Adipose tissue (tissue), 3 donors: ENCODE results near the gene ST6GALNAC3. TPM values are rescaled to one million over a fixed set of nuclear protein-coding genes. Genes with fewer than 3 reads are reported as not detected.

Experiments used
- H3K27ac ChIP-seq: one replicate; pipeline ENCODE4 v1.5.1; 2013; ENCODE audit warnings: low read depth, low read length
- WGBS, 3 donors: extraction: QIAGEN DNeasy Blood & Tissue Kit; methylation state at CpG; one replicate each; pipeline ENCODE4 v1.1.7; 2013; 5-methylcytosine and 5-hydroxymethylcytosine counted together
- polyA plus RNA-seq, 3 donors: library from polyadenylated mRNA; stranded (reverse); fragments of 200-250 nt; gene quantifications; one replicate each; pipeline ENCODE4 v1.2.3, GENCODE V29; 2013
- donor health status: healthy with polysubstance abuse.
- donor health status: Bipolar disorder and iron deficiency.
- donor health status: healthy.

Gene ST6GALNAC3
- polyA plus RNA-seq, 3 donors: 1.1 to 8.8 (median 3.3) TPM

DNA sequence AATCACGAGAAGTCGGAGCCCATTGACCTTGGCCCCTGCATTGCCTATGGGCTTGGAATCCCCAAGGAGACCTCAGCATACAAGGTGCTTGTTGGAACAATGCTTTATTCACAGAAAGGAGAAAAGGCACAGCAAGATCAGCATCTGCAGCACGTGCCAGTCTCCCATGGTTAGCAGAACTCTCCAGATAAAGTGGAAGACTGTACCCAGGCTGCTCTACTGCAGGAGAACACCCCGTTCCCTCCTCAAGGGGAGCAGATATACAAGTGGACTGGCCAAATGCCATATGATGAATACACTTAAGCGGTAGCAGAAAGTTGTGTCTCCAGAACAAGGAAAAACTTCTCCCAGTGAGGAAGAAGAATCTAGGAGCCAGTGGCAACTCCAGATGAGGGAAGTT is 53.5 kb downstream of the ST6GALNAC3 start:
- H3K27ac ChIP-seq: no peak overlapping the region
- 70 to 94% (median 91%) methylated on average over 5 of the region's 5 CpGs for WGBS, 3 donors

DNA sequence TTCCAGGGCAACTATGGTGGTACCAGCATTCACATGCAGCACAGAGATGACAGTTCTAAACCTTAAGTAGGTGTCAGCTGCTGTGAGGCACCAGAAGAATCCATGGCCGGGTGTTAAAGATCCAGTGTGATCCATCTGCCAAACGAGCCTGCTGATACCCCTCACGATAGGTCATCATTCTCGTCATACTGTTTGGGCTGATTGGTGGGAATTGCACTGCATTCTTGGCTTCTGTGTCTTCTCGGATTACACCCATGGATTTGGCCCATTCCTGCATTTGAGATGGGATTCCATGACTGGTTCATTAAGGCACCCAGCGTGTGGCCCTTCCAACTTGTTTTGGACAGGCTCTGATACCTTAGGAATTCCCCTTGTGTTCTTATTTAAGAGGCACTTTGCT is 55.2 kb downstream of the ST6GALNAC3 start:
- H3K27ac ChIP-seq: no peak overlapping the region
- 88 to 93% (median 89%) methylated on average over 6 of the region's 6 CpGs for WGBS, 3 donors

DNA sequence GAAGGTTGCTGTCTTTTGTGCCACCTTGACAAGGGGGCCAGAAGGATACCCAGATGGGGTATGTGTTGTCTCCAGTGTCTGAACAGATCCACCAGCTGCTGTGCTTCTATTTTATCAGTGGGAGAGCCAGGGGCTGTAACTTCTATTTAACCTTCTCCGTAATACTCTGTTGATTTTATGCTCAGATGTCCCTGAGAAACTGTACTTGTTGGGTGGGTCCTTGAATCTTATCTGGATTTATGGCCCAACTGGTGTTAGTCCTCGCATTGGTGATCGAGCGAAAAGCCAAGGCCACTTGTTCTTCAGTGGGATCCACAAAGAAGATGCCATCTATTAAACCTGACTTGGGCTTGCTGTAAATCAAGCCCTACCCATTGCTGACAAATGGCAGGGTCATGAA is 56.4 kb downstream of the ST6GALNAC3 start:
- no peak overlapping the region for H3K27ac ChIP-seq
- WGBS, 3 donors: 92 to 99% (median 96%) methylated on average over 4 of the region's 4 CpGs

DNA sequence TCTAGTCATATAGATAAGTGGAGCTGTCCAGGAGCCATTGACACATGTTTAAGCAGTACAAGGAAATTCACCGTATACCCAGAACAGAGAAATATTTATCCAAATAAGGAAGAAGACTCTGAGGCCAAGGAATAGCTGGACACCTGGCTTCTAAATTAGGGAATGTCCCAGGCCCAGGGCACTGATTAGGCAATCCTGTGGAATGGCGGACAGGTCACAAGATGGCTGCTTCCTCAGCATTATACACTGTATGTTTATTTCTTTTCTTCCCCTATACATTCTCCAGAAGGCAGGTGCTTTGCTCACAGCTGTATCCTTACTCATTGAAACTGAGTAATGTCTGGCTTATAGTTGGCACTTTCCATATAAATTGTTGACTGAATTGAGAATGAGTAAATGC is 59.4 kb downstream of the ST6GALNAC3 start:
- 85 to 95% (median 91%) methylated on average over 2 of the region's 2 CpGs for WGBS, 3 donors
- H3K27ac ChIP-seq: no peak overlapping the region

DNA sequence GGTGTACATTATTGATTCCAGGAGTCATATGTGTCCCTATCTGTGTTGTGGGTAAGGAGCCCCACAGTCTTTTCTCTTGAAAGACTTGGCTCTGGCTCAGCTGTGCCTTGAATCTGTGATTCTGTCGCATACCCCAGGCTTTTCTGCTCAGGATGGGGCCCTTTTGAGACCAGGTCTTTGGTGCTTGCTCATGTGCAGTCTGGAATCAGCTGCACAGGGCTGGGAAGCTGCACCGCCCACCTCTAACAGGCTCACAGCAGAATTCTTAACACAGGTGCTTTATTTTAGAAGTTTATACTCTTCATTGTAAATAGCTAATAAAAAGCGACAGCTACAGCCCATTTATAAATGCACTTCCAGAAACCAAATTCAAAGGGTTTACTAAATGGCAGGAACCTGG is 61.3 kb downstream of the ST6GALNAC3 start:
- no peak overlapping the region for H3K27ac ChIP-seq
- 44 to 88% (median 86%) methylated on average over 3 of the region's 3 CpGs for WGBS, 3 donors

DNA sequence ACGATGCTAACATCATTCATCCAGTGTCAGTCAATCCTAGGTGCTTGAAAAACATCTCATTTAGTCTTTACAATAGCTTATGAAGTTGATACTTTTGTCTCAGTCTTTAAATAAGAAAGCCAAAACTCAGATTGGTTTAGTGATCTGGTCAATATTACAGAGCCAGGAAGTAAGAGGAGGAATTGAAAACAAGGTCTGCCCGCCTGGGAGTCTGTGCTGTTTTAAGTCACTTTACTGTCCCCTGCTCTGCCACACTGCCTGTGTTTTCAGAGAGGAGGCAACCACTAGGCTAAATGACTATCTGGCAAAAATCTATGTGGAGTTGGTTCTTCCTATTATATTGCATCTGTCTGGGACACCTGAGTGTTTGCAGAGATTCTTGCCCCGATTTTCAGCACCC is 62.3 kb downstream of the ST6GALNAC3 start:
- H3K27ac ChIP-seq: no peak overlapping the region
- 80 to 89% (median 82%) methylated on average over 3 of the region's 3 CpGs for WGBS, 3 donors

DNA sequence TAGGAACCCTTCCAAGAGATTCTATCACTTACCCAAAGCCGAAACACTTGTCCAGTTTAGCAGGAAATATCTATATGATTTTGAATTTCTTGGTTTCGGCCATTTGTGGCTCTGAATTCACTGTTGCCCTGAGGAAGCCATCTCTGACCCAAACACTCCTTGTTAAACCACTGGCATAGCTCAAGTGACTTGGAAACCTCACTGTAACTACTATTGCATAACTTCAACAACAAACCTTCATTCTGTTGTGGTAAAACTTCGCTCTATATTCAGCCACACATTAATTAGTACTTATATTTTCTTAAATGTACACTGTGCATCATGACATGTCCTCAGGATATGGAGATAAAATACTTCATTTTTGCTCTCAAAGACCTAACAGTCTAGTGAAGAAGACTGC is 63.2 kb downstream of the ST6GALNAC3 start:
- no peak overlapping the region for H3K27ac ChIP-seq
- 72 to 85% (median 83%) methylated on average over 3 of the region's 3 CpGs for WGBS, 3 donors

DNA sequence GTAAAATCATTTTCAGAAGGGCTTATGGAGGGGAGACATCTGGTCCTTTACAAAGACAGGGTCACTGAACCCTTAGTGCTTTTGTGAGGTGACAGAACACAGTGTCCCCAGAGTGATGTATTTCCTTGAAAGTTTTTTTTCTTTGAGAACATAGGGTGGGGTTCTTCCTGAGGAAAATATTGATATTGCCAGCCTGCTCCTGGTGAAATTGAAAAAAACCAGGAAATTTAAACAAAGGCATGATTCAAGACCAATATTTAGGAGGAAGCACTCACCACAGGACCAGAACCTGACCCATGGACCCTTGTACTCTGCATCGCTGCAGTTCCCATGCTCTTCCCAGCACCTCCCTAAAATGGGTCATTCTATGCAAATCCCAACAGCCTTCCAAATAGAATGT is 63.7 kb downstream of the ST6GALNAC3 start:
- H3K27ac ChIP-seq: no peak overlapping the region
- 55 to 81% (median 73%) methylated on average over 1 of the region's 1 CpG for WGBS, 3 donors

DNA sequence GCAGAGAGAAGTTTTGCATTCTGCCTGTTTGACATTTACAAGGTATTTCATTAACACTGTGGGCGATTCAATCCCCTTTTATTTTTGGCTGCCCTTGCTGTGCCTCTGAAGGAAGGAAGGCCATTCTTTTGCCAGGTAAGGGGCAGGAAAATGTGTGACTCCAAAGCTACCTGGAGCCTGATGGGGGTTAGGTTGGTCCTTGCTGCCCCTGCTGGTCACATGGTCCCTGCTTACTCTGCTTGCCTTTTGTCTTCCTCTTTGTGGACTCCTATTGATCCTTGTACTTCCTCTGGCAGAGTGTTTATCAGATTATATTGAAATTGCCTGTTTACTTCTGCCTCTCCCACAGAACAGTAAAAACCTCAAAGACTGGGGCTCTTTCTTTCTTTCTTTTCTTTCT is 65.7 kb downstream of the ST6GALNAC3 start:
- WGBS, 3 donors: 59 to 74% (median 70%) methylated on average over 1 of the region's 1 CpG
- H3K27ac ChIP-seq: no peak overlapping the region

DNA sequence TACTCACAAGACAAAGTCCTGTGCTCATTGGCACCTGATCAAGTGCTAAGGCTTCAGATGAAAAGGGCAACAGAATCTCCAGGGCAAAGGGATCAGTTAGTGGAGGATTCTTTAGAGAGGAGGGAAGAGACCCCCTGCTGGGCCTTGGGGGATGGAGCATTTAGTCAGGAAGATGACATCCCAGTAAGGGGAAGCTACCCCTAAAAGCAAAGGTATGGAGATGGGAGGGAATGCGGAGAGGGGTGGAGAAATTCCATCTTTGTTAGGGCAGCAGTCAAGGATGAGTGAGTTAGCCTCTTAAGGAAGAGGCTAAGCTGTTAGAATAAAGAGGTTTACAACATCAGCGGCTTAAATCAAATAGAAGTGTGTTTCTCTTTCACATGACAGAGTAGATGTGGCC is 67.4 kb downstream of the ST6GALNAC3 start:
- 97 to 100% (median 100%) methylated on average over 2 of the region's 2 CpGs for WGBS, 3 donors
- H3K27ac ChIP-seq: no peak overlapping the region

DNA sequence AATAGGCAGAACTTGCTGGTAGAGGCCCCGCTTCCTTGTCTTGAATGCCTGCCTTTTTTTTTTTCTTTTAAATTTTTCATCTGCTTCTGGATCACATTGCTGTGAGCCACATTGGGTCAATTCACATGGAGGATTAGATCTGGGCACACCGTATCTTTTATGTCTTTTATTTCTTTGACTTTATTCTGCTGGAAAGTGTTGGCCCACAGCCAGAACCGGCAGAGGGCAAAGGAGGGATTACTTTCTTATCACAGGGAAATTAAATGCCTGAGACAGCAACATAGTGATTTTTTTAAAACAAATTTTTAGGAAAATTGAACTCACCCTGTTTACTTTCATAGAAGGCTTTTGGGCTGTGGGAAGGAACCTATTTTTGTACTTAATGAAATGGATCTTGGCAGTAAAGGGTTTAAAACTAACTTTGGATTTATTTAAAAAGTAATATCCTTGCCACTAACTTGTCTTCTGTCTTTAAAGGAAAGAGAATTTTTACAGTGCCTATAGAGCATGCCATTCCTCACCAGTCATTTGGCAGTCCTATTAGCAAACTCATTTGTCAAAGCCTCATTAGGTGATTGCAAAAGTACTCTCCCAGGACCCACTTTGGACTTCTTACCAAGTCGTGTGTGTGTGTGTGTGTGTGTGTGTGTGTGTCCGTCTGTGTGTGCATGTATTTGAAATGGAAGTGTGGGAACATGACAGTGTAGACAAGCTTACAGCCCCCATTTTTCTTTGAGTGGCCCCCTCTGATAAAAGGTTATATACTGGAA is 68.4 kb downstream of the ST6GALNAC3 start:
- no peak overlapping the region for H3K27ac ChIP-seq
- WGBS, 3 donors: 30 to 52% (median 50%) methylated on average over 5 of the region's 5 CpGs

DNA sequence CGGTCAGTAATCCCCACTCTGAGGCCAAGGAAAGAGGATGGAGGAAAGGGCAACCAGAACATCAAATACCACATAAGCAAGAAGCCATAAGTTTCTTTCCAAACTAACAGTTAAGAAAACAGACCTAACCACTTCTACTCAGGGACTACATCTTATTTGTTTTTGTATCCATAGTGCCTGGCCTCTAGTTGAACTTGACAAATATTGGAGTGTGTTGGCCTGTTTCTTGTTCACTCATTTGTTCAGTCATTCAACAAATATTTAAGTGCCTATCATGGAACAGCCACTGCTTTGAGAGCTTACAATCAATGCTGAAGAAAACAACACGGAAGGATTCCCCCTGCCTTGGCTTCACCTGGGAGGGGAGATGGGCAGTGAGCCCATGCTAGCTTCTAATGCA is 69.7 kb downstream of the ST6GALNAC3 start:
- WGBS, 3 donors: 88 to 89% (median 89%) methylated on average over 2 of the region's 2 CpGs
- H3K27ac ChIP-seq: no peak overlapping the region

DNA sequence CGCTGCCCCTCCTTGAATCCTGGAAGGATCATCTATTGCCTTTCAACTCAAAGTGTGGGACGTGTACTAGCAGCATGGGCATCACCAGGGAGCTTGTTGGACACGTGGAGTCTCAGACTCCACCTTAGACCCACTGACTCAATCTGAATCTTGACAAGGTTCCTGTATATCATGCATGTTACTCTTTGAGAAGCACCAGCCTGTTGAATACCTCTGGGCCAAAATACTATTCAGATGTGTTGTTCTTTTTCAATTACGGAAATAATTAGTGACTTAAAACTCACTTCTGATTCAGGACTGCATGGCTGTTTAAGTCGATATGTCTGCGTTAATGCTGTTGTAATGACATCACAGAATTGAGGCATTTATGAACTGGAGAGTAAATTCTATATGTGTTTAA is 70.8 kb downstream of the ST6GALNAC3 start:
- WGBS, 3 donors: 76 to 87% (median 83%) methylated on average over 6 of the region's 6 CpGs
- H3K27ac ChIP-seq: no peak overlapping the region

DNA sequence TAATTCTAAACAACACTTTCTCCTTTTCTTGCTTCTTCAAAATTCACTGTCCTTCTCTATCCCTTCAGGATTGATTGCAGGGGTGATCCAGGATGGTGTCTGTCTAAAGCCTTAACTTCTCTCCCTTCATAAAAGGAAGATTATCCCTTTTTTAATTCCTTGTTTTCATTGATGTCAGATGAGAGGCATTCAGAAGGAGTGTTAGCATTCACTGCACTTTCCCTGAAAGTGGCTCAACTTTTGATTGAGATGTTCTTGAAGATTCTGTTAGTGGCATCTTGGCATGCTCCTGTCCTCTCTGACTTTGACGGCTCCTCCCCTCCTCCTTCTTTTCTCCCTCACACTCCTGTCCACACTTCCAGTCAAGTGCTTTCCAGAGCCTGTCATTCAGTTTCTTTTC is 71.6 kb downstream of the ST6GALNAC3 start:
- 76 to 86% (median 79%) methylated on average over 1 of the region's 1 CpG for WGBS, 3 donors
- no peak overlapping the region for H3K27ac ChIP-seq

DNA sequence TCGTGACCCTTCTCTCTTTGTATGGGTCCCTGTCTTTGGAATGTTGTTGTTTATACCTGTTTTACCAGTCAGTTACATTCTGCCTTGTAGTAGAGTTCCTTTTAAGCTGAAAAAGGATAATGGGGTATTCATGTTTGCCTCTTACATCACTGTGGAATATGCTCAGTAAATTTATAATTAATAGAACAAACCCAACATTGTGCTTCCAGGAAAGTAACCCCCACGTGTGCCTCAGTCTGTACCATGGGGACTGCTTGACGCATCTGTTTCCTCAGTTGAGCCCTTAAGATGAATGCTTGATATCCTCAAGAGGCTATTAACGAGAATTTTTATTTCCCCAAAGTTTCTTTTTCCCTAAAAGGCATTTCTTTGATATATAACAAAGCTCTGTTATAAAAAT is 73.4 kb downstream of the ST6GALNAC3 start:
- WGBS, 3 donors: 67 to 73% (median 69%) methylated on average over 4 of the region's 4 CpGs
- no peak overlapping the region for H3K27ac ChIP-seq

DNA sequence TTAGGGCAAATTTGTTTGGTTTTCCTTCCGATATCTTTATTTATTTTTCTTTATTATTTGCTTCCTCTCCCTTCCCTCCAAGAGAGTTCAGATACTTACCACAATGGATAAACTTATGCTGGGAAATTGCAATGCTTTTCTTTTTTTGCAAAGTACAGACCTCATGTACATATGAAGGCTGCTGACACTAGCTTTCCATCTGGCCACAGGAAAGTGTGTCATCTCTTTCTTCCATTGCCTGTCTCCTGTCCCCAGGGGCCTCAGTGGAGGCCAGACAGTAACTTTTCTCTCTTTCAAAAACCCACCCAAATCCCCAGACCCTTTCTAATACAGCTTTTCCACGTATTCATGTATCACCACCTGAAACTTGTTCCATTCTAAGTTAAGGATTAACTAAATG is 73.9 kb downstream of the ST6GALNAC3 start:
- no peak overlapping the region for H3K27ac ChIP-seq
- 73 to 88% (median 77%) methylated on average over 2 of the region's 2 CpGs for WGBS, 3 donors

DNA sequence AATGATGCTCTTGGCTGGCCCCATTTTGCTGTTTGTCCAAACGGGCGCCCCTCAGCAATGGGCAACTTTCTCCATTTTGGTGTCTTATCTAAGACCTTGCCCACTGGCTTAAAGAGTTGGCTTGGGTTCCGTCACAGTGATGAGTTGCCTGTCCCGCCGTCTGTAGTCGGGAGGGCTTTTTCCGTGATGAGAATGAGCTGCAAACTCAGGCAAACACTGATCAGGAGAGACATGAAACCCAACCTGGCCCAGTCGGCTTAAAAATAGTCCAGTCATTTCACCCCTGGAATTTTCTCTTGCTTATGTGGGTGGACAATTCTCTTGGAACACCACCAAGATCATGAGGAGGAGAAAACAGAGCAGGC is 79.3 kb downstream of the ST6GALNAC3 start:
- H3K27ac ChIP-seq: no peak overlapping the region
- 60 to 69% (median 69%) methylated on average over 8 of the region's 8 CpGs for WGBS, 3 donors

DNA sequence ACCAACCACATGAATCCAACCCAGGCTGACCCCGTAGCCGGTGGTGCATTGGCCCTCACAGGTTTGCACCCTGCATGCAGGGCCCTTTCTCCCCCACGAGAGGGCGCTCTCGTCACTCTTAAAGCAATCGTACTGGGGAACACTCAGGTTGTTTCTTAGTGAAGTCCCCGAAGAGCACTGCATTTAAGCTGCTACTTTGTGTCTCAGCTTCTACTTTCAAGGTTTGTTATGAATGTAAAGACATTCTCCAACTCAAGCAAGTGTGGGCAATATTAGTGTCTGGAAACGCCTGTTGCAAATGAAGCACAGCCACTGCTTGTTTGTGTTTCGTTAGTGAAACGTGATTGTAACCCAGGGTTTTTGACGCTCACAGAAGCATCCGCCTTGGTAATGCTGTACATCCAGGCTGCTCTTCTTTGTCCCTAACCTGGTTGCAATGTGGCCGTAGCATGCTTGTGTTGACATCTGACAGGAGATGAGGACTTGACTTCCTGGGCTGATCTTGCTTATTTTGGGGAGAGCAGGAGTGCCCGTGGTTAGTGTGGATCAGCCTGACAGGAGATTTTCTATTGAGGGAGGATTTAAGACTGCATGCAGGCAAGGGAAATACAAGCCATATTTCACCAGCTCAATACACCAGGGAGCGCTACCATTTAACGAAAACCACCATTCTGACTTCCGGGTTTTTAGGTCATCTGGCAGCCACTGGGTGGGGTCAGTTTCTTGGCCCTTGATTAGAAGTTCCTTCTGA is 79.8 kb downstream of the ST6GALNAC3 start:
- 6 to 10% (median 9%) methylated on average over 17 of the region's 17 CpGs for WGBS, 3 donors
- H3K27ac ChIP-seq: no peak overlapping the region

DNA sequence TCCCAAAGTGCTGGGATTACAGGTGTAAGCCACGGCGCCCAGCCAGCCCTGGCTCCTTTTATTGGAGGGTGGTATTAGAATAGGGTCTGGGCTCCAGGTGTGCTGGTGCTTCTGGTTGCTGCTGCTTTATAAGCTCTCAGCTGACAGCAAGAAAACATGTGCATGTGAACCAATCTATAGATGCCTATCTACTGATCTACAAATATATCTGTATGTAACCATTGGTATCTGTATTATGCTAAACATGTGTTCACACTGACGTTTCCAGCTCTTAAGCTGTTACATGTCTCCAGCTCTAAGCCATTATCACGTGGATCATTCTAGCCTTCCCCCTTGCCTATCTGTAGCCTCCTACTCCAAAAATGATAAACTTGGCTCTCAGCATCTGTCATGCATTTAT is 82.4 kb downstream of the ST6GALNAC3 start:
- H3K27ac ChIP-seq: no peak overlapping the region
- 76 to 89% (median 88%) methylated on average over 4 of the region's 4 CpGs for WGBS, 3 donors

DNA sequence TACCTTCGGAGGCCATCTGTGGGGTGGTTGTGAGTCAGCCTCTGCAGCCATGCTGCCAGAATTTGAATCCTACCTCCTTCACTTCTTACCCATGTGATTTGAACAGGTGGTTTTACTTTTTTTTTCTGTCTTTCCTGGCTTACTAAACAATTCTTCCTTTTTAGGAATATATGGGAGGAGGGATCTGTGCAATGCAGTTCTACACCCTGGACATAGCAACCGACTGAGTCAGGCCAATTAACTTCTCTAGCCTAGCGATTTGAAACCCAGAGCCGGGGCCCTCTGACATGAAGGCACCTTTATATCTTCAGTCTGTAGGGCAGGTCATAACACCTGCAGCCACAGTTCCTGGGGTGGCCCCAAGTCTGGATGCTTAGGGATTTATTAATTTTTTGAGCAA is 83.6 kb downstream of the ST6GALNAC3 start:
- no peak overlapping the region for H3K27ac ChIP-seq
- WGBS, 3 donors: 73 to 93% (median 91%) methylated on average over 4 of the region's 4 CpGs
